ENCODE results near the gene CPTP.

DNA sequence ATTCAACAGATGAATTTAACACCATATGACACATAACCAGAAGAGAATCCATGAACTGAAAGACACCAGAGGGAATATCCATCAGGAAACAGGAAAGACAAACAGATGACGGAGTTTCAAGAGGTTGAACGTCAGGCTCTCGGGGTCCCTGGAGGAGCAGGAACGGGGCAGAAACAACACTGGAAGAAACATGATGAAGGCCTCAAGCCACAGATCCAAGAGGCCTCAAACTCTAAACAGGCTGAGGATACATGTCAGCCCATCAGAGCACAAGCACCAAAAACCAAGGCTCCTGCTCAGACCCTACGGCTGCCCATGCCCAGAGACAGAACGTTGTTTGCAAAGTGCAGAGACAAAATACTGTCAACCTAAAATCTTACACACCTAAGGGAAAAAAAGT, 7.2 kb upstream of the CPTP start:
- TF ChIP-seq, protein P1, sequence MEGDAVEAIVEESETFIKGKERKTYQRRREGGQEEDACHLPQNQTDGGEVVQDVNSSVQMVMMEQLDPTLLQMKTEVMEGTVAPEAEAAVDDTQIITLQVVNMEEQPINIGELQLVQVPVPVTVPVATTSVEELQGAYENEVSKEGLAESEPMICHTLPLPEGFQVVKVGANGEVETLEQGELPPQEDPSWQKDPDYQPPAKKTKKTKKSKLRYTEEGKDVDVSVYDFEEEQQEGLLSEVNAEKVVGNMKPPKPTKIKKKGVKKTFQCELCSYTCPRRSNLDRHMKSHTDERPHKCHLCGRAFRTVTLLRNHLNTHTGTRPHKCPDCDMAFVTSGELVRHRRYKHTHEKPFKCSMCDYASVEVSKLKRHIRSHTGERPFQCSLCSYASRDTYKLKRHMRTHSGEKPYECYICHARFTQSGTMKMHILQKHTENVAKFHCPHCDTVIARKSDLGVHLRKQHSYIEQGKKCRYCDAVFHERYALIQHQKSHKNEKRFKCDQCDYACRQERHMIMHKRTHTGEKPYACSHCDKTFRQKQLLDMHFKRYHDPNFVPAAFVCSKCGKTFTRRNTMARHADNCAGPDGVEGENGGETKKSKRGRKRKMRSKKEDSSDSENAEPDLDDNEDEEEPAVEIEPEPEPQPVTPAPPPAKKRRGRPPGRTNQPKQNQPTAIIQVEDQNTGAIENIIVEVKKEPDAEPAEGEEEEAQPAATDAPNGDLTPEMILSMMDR (IDR thresholded peaks at IDR 0.05), result no peak
- no peak for TF ChIP-seq POLR2AphosphoS5 (IDR thresholded peaks at IDR 0.05)
- no peak for TF ChIP-seq POLR2A (IDR thresholded peaks at IDR 0.05)

All from prostate gland (tissue), 2 donors.